CD1c-positive myeloid dendritic cell (primary cell): ENCODE measurements around the gene GPS2.

Experiments
- DNase-seq: peaks from one replicate; pipeline ENCODE4 v3.0.0-alpha.2; 2016; ENCODE audit errors: extremely low spot score

Gene GPS2

GRCh38 chr17:7293159-7293558, 22.0 kb downstream of the GPS2 start:
- no peak for DNase-seq

- DNase-seq = no peak
Observed at GRCh38 chr17:7292729-7293128, 22.4 kb downstream of the GPS2 start.

- no peak for DNase-seq
Observed at GRCh38 chr17:7292194-7292593, 23.0 kb downstream of the GPS2 start.

- DNase-seq = no peak
Observed at GRCh38 chr17:7290685-7291084, 24.5 kb downstream of the GPS2 start.

- no peak for DNase-seq
Observed at GRCh38 chr17:7290166-7290565, 25.0 kb downstream of the GPS2 start.

GRCh38 chr17:7289256-7290032, 25.7 kb downstream of the GPS2 start:
- no peak for DNase-seq

GRCh38 chr17:7285679-7286078, 29.5 kb downstream of the GPS2 start:
- DNase-seq = no peak

GRCh38 chr17:7284911-7285310, 30.2 kb downstream of the GPS2 start:
- DNase-seq = no peak

- DNase-seq = peak; percentile 63
Observed at GRCh38 chr17:7283471-7284216, 31.5 kb downstream of the GPS2 start.

- DNase-seq = peak; percentile 17
Observed at GRCh38 chr17:7282752-7283321, 32.3 kb downstream of the GPS2 start.

GRCh38 chr17:7281953-7282751, 33.0 kb downstream of the GPS2 start:
- DNase-seq = no peak

GRCh38 chr17:7281074-7281952, 33.8 kb downstream of the GPS2 start, which contains the start of gene SLC2A4:
Gene SLC2A4 (plus strand): TSS chr17:7281718. CDS start chr17:7281935, 217 bp downstream.
- DNase-seq = peak; percentile 94

- DNase-seq = peak; percentile 84
Observed at GRCh38 chr17:7280519-7281073, 34.6 kb downstream of the GPS2 start.

GRCh38 chr17:7279448-7279847, 35.7 kb downstream of the GPS2 start:
- DNase-seq = no peak

GRCh38 chr17:7266784-7267183, 48.4 kb downstream of the GPS2 start:
- no peak for DNase-seq

- DNase-seq = no peak
Observed at GRCh38 chr17:7263801-7264078, 51.4 kb downstream of the GPS2 start.

- peak; percentile 45 for DNase-seq
Observed at GRCh38 chr17:7262935-7263800, 52.0 kb downstream of the GPS2 start.
